HG03442 (cell line): ENCODE measurements around the gene TGFB2.

Source experiments
- ATAC-seq: cut with Tn5 transposase; IDR thresholded peaks from one replicate; pipeline ENCODE4 v1.9.1; 2021; ENCODE audit warnings: mild to moderate bottlenecking, moderate library complexity; ENCODE audit not compliant: unreplicated experiment

The TGFB2 gene

DNA sequence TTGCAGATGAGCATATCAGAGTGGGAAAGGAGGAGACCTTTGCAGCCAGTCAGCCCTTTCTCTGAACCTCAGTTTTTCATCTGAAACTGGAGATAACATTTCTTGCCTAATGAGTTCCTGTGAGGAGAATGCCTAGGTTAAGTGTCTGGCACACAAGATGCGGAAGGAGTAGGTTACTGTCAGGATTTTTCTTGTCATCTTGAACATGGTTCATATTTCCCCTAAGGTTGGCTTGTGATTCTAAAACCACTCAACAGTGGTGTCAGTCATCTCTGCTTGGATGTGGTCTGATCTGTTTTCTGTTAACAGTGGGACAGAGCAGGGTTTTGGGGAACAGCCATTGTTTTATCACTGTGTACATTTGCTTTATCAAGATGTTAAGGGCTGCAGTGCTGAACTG lies 70.6 kb downstream of the TGFB2 start:
- ATAC-seq, result no peak

- ATAC-seq, result no peak
These were observed 76.4 kb downstream of the TGFB2 start for GRCh38 chr1:218421531-218421930.

GRCh38 chr1:218424502-218424901 lies 79.4 kb downstream of the TGFB2 start:
- ATAC-seq, result no peak

GRCh38 chr1:218425647-218426342 lies 80.7 kb downstream of the TGFB2 start:
- no peak for ATAC-seq

- no peak for ATAC-seq
These were observed 81.2 kb downstream of the TGFB2 start for GRCh38 chr1:218426343-218426657.

GRCh38 chr1:218429301-218429700 lies 84.2 kb downstream of the TGFB2 start:
- no peak for ATAC-seq

GRCh38 chr1:218430346-218430745 lies 85.2 kb downstream of the TGFB2 start:
- ATAC-seq, result no peak

DNA sequence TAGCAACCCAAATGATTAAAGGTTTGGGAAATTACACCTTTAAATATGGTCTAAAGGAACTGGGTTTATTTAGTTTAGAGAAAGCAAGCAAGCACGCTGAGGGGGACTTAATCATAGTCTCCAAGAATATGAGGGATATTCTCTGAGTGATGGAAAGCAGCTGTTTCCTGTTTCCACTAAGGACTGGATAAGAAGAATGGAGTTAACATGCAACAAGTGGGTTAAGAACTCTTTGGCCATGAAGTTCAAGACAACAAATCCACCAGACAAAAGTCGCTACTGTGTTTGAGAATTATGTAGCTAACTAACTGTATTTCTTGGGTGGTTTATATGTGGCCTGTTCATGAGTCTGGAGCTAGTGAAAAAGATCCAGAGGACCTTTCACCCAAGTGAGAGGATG lies 85.7 kb downstream of the TGFB2 start:
- no peak for ATAC-seq

DNA sequence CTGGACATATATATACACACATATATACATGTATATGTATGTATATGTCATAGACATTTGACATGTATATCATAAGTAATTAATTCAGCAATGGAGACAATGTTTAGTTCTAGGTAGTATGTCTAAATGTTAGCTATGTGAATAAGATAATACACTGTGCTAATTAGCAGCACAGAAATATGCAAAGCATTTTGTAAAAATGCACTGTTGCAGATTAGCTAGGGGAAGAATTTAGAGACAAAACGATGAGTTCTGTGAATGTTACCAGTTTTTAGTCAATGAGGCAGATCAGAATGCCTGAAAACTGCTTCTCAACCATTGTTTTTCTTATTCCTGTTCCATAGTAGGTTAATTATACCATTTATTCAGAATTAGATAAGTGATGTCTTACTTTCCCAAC lies 86.3 kb downstream of the TGFB2 start:
- ATAC-seq, result no peak

DNA sequence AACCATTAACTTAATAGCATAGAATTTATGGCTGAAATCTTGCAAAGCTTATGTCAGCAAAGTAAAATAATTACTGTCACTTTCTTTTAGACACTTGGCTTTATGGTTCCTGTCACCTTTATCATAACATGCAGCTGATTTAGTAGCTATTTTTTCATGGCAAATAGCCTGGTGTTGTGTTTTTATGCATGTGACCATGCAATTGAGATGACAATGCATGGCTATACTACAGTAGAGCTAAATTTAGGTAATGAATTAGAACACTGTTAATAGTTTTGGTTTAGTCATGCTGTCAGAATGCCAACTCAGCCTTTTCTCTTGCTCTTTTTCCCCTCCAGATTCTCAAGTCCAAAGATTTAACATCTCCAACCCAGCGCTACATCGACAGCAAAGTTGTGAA lies 88.6 kb downstream of the TGFB2 start:
- ATAC-seq, result no peak

GRCh38 chr1:218435528-218435927 lies 90.4 kb downstream of the TGFB2 start:
- no peak for ATAC-seq

GRCh38 chr1:218436346-218436745 lies 91.2 kb downstream of the TGFB2 start:
- ATAC-seq, result no peak

DNA sequence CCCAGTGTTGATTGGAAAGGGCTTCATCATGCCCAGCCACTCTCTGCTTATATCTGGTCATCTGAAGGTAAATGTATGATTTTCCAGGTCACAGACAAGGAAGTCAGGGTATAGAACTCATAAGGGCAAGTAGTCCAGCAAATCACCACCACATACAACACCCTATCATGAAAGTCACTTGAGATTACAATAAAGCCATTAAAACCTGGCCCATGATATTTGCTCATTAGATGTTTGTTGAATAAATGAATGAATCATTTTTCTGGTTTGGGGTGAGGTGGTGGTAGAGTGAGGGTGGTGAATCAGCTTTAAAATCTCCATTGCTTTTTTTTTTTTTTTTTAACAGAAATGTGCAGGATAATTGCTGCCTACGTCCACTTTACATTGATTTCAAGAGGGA lies 91.9 kb downstream of the TGFB2 start:
- no peak for ATAC-seq

GRCh38 chr1:218439541-218440295 lies 94.6 kb downstream of the TGFB2 start:
- ATAC-seq, result no peak

- no peak for ATAC-seq
These were observed 98.1 kb downstream of the TGFB2 start for GRCh38 chr1:218443255-218443654.

- no peak for ATAC-seq
These were observed 99.0 kb downstream of the TGFB2 start for GRCh38 chr1:218444173-218444572.

- ATAC-seq, result no peak
These were observed 99.5 kb downstream of the TGFB2 start for GRCh38 chr1:218444588-218444987.

GRCh38 chr1:218447010-218447689 lies 102.0 kb downstream of the TGFB2 start:
- no peak for ATAC-seq

GRCh38 chr1:218451415-218451814 lies 106.3 kb downstream of the TGFB2 start:
- ATAC-seq, result no peak

- no peak for ATAC-seq
These were observed 109.7 kb downstream of the TGFB2 start for GRCh38 chr1:218454700-218455282.

DNA sequence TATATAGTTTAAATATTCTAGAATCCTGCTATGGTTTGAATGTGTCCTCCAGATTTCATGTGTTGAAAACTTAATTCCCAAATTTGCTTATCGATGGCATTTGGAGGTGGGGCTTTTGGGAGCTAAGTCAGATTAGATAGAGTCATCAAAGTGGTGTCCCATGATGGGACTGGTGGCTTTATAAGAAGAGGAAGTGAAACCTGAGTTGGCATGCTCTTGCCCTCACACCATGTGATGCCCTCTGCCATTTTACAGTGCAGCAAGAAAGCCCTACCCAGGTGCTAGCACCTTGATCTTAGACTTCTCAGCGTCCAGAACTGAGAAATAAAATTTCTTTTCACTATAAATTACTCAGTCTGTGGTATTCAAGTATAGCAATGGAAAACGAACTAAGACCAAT lies 111.3 kb downstream of the TGFB2 start:
- no peak for ATAC-seq

- no peak for ATAC-seq
These were observed 114.3 kb downstream of the TGFB2 start for GRCh38 chr1:218459450-218459849.
